GM19455 (cell line): ENCODE results near the gene TMEM182.

ENCODE experiments used
- ATAC-seq: cut with Tn5 transposase; IDR thresholded peaks from one replicate; pipeline ENCODE4 v1.9.1; 2021; ENCODE audit not compliant: unreplicated experiment

Gene TMEM182

GRCh38 chr2:102761763-102762162 lies at the start of gene TMEM182:
TMEM182 (plus strand) TSS chr2:102762031; CDS start chr2:102762218, 187 bp downstream.
- no peak for ATAC-seq

- no peak for ATAC-seq
Measured at GRCh38 chr2:102717308-102718018, 44.4 kb upstream of the TMEM182 start.

GRCh38 chr2:102718387-102719316 lies 43.2 kb upstream of the TMEM182 start:
- no peak for ATAC-seq

- ATAC-seq = no peak
Measured at GRCh38 chr2:102724016-102724490, 37.8 kb upstream of the TMEM182 start.

- ATAC-seq = no peak
Measured at GRCh38 chr2:102724553-102724952, 37.3 kb upstream of the TMEM182 start.

GRCh38 chr2:102726128-102727087 lies 35.4 kb upstream of the TMEM182 start:
- no peak for ATAC-seq

GRCh38 chr2:102735416-102736109 lies 26.3 kb upstream of the TMEM182 start:
- ATAC-seq = peak; percentile 1

GRCh38 chr2:102736110-102736409 lies 25.8 kb upstream of the TMEM182 start:
- peak; percentile 22 for ATAC-seq

GRCh38 chr2:102736410-102737409 lies 25.1 kb upstream of the TMEM182 start:
- ATAC-seq = peak; percentile 94

- ATAC-seq = peak; percentile 34
Measured at GRCh38 chr2:102737431-102737830, 24.4 kb upstream of the TMEM182 start.

GRCh38 chr2:102743259-102743658 lies 18.6 kb upstream of the TMEM182 start:
- ATAC-seq = no peak

GRCh38 chr2:102748107-102748506 lies 13.7 kb upstream of the TMEM182 start:
- no peak for ATAC-seq

GRCh38 chr2:102749938-102750337 lies 11.9 kb upstream of the TMEM182 start:
- peak; percentile 76 for ATAC-seq

- ATAC-seq = peak; percentile 60
Measured at GRCh38 chr2:102753563-102754159, 8.2 kb upstream of the TMEM182 start.

GRCh38 chr2:102754456-102755145 lies 7.2 kb upstream of the TMEM182 start:
- ATAC-seq = no peak

GRCh38 chr2:102755284-102755683 lies 6.5 kb upstream of the TMEM182 start:
- no peak for ATAC-seq

- no peak for ATAC-seq
Measured at GRCh38 chr2:102758439-102758838, 3.4 kb upstream of the TMEM182 start.

- no peak for ATAC-seq
Measured at GRCh38 chr2:102764083-102764482, 2.3 kb downstream of the TMEM182 start.
